A673 (cell line): ENCODE measurements around the gene LRRC10B. TPM values are rescaled to one million over a fixed set of nuclear protein-coding genes. Genes with fewer than 3 reads are reported as not detected.

Experiments
- BruUV-seq: library from RNA; stranded (reverse); fragments of 400-500 nt; replicated peaks from 2 replicates; lab custom pipeline; 2021; lab: Mats Ljungman, UMichigan
- CTCF ChIA-PET: fragments of 300-600 bp; sonication (Branson Sonifier 250); formaldehyde crosslinking; loops from one replicate; lab custom pipeline; 2022; ENCODE audit warnings: antibody characterized with exemption; lab: Charles Lee
- POLR2A ChIA-PET: fragments of 300-600 bp; sonication (Branson Sonifier 250); formaldehyde crosslinking; loops from one replicate; lab custom pipeline; 2022; ENCODE audit warnings: antibody characterized with exemption; ENCODE audit not compliant: low non-redundant PET; lab: Charles Lee
- DNase-seq: peaks from one replicate; pipeline ENCODE4 v3.0.0-alpha.2; 2015; ENCODE audit warnings: low spot score
- H3K27ac ChIP-seq: fragments of 200-600 bp; sonication (generic); 2 replicates; pipeline ENCODE4 v1.5.1; 2016; ENCODE audit warnings: mixed run types, low read depth, mild to moderate bottlenecking, mixed read lengths, antibody characterized with exemption, low read length; ENCODE audit not compliant: poor library complexity, severe bottlenecking
- H3K27me3 ChIP-seq: fragments of 200-600 bp; sonication (generic); replicated peaks from 2 replicates; pipeline ENCODE4 v1.6.1; 2017; ENCODE audit warnings: mixed run types, low read depth, mild to moderate bottlenecking, mixed read lengths, antibody characterized with exemption, low read length; ENCODE audit not compliant: insufficient read depth, poor library complexity
- H3K36me3 ChIP-seq: fragments of 200-600 bp; sonication (generic); 2 replicates; pipeline ENCODE4 v1.6.1; 2016; ENCODE audit warnings: mixed run types, mild to moderate bottlenecking, mixed read lengths, antibody characterized with exemption, low read length; ENCODE audit not compliant: insufficient read depth, poor library complexity, severe bottlenecking
- H3K4me1 ChIP-seq: fragments of 200-600 bp; sonication (generic); 2 replicates; pipeline ENCODE4 v1.6.1; 2017; ENCODE audit warnings: mixed run types, mild to moderate bottlenecking, mixed read lengths, antibody characterized with exemption, low read length; ENCODE audit not compliant: insufficient read depth, poor library complexity, severe bottlenecking
- H3K4me3 ChIP-seq: fragments of 200-600 bp; sonication (generic); 2 replicates; pipeline ENCODE4 v1.5.1; 2016; ENCODE audit warnings: low read depth, mixed run types, mild to moderate bottlenecking, mixed read lengths, low read length; ENCODE audit not compliant: poor library complexity, severe bottlenecking
- H3K9me3 ChIP-seq: fragments of 200-600 bp; sonication (generic); 2 replicates; pipeline ENCODE4 v1.6.1; 2016; ENCODE audit warnings: mixed run types, low read depth, mild to moderate bottlenecking, mixed read lengths, antibody characterized with exemption, low read length; ENCODE audit not compliant: poor library complexity, severe bottlenecking
- EZH2 ChIP-seq: fragments of 200-600 bp; sonication (generic); IDR thresholded peaks from 2 replicates; pipeline ENCODE4 v1.6.1; 2017; ENCODE audit warnings: borderline replicate concordance, low read depth, mild to moderate bottlenecking, mixed read lengths, antibody characterized with exemption, low read length; ENCODE audit not compliant: poor library complexity, severe bottlenecking
- intact Hi-C: fragments of 100-400 bp; cut with micrococcal nuclease; formaldehyde crosslinking; loops from one replicate; pipeline ENCODE4 v1.10.0; 2022; ENCODE audit not compliant: unreplicated experiment
- total RNA-seq: library from RNA; stranded (reverse); gene quantifications from 2 replicates; pipeline ENCODE4 v1.2.3, GENCODE V29; 2021
- TF ChIP-seq, protein P1 (sequence below): fragments of 300-800, 200-600 bp; sonication (generic); conservative IDR thresholded peaks from 2 replicates; pipeline ENCODE4 v1.5.1; 2017; ENCODE audit warnings: low read depth, mild to moderate bottlenecking, antibody characterized with exemption, low read length, moderate library complexity, mixed read lengths

LRRC10B gene
- total RNA-seq, 1 experiment from 2014 or later, result 17.4 TPM

DNA sequence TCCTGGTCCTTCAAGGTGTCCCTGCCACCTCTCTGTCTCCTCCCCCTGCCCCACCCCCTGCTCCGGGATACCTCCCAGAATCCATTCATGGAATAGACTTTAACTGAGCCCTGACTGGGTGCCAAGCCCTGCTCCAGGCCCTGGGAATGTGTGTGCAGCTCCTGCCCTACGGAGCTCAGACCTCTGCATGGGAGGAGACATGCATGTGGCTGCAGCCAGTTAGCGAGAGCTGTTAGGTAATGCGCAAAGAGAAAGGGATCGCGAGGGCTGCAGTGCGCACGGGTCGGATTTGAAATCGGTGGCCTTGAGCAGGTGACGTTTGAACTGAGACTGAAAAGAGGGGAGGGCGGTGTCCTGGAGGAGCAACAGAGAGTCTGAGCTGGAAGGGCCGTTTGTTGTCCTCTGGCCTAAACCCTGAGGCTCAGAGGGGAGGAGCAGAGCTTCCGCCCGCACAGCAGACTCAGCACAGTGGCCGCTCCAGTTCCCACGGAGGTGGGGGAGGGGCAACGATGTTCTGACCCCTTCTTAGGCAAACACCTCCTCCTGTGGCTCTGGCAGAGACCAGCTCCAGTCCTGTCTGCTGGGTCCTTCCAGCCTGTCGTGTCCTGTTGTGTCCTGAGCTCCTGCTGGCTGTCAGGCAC is 19.8 kb upstream of the LRRC10B start:
- POLR2A ChIA-PET, result no interaction called here
- no peaks in the 10 kb centered on the region for H3K36me3 ChIP-seq
- no peak for DNase-seq
- intact Hi-C loops, result no loop called here
- H3K4me3 ChIP-seq, result no peak overlapping the region
- no peaks in the 10 kb centered on the region for H3K9me3 ChIP-seq
- H3K27ac ChIP-seq, result no peak overlapping the region
- BruUV-seq, result no TSS peak
- H3K4me1 ChIP-seq, result peaks cover 7% of the 10 kb centered on the region
- no peaks in the 10 kb centered on the region for H3K27me3 ChIP-seq
- no peak for TF ChIP-seq EZH2
- TF ChIP-seq, protein P1, sequence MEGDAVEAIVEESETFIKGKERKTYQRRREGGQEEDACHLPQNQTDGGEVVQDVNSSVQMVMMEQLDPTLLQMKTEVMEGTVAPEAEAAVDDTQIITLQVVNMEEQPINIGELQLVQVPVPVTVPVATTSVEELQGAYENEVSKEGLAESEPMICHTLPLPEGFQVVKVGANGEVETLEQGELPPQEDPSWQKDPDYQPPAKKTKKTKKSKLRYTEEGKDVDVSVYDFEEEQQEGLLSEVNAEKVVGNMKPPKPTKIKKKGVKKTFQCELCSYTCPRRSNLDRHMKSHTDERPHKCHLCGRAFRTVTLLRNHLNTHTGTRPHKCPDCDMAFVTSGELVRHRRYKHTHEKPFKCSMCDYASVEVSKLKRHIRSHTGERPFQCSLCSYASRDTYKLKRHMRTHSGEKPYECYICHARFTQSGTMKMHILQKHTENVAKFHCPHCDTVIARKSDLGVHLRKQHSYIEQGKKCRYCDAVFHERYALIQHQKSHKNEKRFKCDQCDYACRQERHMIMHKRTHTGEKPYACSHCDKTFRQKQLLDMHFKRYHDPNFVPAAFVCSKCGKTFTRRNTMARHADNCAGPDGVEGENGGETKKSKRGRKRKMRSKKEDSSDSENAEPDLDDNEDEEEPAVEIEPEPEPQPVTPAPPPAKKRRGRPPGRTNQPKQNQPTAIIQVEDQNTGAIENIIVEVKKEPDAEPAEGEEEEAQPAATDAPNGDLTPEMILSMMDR, result no peak
- CTCF ChIA-PET, result interaction anchor here (0.6 to 3.1 kb wide), 3 partner anchors 9 to 28 kb away, joined by 3 to 11 read pairs (median 3); no protein-coding TSS in a partner anchor

DNA sequence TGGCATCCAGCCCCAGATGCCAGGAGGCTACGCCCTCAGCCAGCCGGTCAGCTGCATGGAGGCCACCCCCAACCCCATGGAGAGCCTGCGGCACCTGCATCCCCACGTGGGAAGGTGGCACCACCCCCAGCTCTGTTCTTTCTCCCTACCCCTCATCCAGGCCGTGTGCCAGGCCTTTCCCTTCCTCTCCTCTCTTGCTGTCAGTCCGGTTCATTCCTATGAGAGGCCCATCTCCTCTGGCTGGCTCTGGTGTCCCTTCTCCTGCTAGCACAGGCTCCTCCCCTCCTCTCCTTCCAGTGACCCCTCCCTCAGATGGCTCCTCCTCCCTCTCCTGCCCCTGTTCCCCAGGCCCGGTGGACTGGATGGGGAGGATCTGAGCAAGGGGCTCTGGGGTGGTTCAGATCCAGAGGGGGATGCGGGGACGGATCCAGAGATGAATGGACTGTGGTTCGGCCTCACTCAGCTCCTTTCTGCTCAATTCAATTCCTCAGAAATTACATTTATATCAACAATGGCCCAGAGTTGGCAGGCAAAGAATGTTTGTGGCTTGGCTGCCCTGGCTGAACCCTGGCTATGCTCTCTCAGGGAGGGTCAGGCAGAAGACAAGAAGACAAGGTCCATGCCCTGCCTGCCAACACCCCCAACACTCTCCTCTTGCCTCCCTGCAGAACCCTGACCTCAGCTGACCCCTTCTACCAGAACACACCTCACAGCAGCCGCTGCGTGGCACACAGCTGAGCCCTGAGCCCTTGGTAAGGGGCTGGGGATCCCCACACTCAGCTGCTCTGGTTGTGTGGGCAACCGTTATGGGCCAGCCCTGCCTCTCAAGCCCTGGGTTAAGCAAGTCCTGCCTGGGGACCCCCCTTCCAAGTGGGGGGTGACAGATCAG is 18.5 kb upstream of the LRRC10B start:
- peak; percentile 38 for DNase-seq
- intact Hi-C loops, result no loop called here

DNA sequence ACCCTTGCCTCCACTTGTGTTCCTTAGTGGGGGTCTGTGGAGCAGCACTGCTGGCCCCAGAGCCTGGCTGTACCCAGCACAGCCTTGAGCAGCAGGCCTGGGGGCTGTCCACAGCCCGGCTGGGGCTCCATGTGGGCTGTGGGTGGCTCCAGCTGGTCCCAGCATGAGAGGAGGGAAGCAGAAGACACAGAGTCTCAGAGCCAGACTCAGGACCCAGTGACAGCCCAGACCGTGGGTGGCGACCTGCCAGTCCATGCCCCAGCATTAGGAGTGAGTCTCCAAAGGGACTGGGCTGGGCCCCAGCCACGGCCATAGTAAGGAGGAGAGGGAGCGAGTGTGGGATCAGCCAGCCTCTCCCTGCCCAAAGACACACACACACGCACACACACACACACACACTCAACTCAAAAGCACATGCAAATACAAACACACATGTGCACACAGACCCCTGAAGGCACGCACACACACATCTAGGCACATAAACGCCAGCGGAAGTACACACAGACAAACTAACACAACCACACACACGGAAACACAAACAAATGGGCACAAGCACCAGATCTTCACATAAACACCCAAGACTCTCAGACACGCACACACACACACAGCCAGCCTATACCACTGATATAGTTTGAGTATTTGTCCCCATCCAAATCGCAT is 16.7 kb upstream of the LRRC10B start:
- Histone ChIP-seq H3K4me1 (peaks cover 7% of the 10 kb centered on the region), H3K9me3 (no peaks in the 10 kb centered on the region), H3K27ac (no peak overlapping the region), H3K4me3 (no peak overlapping the region), H3K36me3 (no peaks in the 10 kb centered on the region), H3K27me3 (no peaks in the 10 kb centered on the region)
- no TSS peak for BruUV-seq
- TF ChIP-seq, protein P1, result no peak
- no peak for TF ChIP-seq EZH2
- no peak for DNase-seq
- ChIA-PET POLR2A (no interaction called here), CTCF (no interaction called here)
- intact Hi-C loops, result no loop called here

More for the DNA sequence above, 18.5 kb upstream of the LRRC10B start:
- no peak overlapping the region for H3K4me3 ChIP-seq
- CTCF ChIA-PET, result interaction anchor here (3.1 kb wide), 1 partner anchor 26 kb away, joined by 11 read pairs; no protein-coding TSS in a partner anchor
- peaks cover 7% of the 10 kb centered on the region for H3K4me1 ChIP-seq
- peak overlapping the region; percentile 41 for H3K27ac ChIP-seq
- no peaks in the 10 kb centered on the region for H3K27me3 ChIP-seq
- H3K36me3 ChIP-seq, result no peaks in the 10 kb centered on the region
- H3K9me3 ChIP-seq, result no peaks in the 10 kb centered on the region
- no TSS peak for BruUV-seq
- no peak for TF ChIP-seq EZH2
- TF ChIP-seq, protein P1, result no peak
- POLR2A ChIA-PET, result interaction anchor here (0.6 kb wide), 1 partner anchor 12 kb away, joined by 3 read pairs; no protein-coding TSS in a partner anchor
